ENCODE results near the gene RAB11FIP2.

Gene RAB11FIP2

GRCh38 chr10:118033905-118034304 lies 12.8 kb downstream of the RAB11FIP2 start:
- no peak for DNase-seq

GRCh38 chr10:118032564-118032963 lies 14.2 kb downstream of the RAB11FIP2 start:
- no peak for DNase-seq

- no peak for DNase-seq
Measured at GRCh38 chr10:118031351-118032075, 15.2 kb downstream of the RAB11FIP2 start.

- DNase-seq = no peak
Measured at GRCh38 chr10:118028619-118029018, 18.1 kb downstream of the RAB11FIP2 start.

- no peak for DNase-seq
Measured at GRCh38 chr10:118027397-118027796, 19.3 kb downstream of the RAB11FIP2 start.

- no peak for DNase-seq
Measured at GRCh38 chr10:118026936-118027335, 19.8 kb downstream of the RAB11FIP2 start.

GRCh38 chr10:118020365-118020764 lies 26.4 kb downstream of the RAB11FIP2 start:
- DNase-seq = no peak

GRCh38 chr10:118017850-118018249 lies 28.9 kb downstream of the RAB11FIP2 start:
- DNase-seq = no peak

- DNase-seq = no peak
Measured at GRCh38 chr10:118017071-118017740, 29.5 kb downstream of the RAB11FIP2 start.

- no peak for DNase-seq
Measured at GRCh38 chr10:118012952-118013525, 33.7 kb downstream of the RAB11FIP2 start.

- DNase-seq = no peak
Measured at GRCh38 chr10:118007773-118008172, 39.0 kb downstream of the RAB11FIP2 start.

- DNase-seq = no peak
Measured at GRCh38 chr10:118003126-118003525, 43.6 kb downstream of the RAB11FIP2 start.

- no peak for DNase-seq
Measured at GRCh38 chr10:118002581-118002980, 44.2 kb downstream of the RAB11FIP2 start.

- no peak for DNase-seq
Measured at GRCh38 chr10:117997673-117998072, 49.1 kb downstream of the RAB11FIP2 start.

GRCh38 chr10:117996709-117997108 lies 50.0 kb downstream of the RAB11FIP2 start:
- no peak for DNase-seq

- no peak for DNase-seq
Measured at GRCh38 chr10:117994771-117995170, 52.0 kb downstream of the RAB11FIP2 start.

GRCh38 chr10:117993166-117993565 lies 53.6 kb downstream of the RAB11FIP2 start:
- DNase-seq = no peak

GRCh38 chr10:117991701-117992100 lies 55.0 kb downstream of the RAB11FIP2 start:
- no peak for DNase-seq

GRCh38 chr10:117989962-117990361 lies 56.8 kb downstream of the RAB11FIP2 start:
- no peak for DNase-seq

- DNase-seq = no peak
Measured at GRCh38 chr10:117988814-117989213, 57.9 kb downstream of the RAB11FIP2 start.

- no peak for DNase-seq
Measured at GRCh38 chr10:117987244-117987909, 59.4 kb downstream of the RAB11FIP2 start.

GRCh38 chr10:117983961-117984360 lies 62.8 kb downstream of the RAB11FIP2 start:
- DNase-seq = no peak
